GM19025 (cell line): ENCODE results near the gene WNK1.

Experiments used
- ATAC-seq: cut with Tn5 transposase; IDR thresholded peaks from one replicate; pipeline ENCODE4 v1.9.1; 2021; ENCODE audit warnings: mild to moderate bottlenecking, low read depth, moderate library complexity; ENCODE audit not compliant: unreplicated experiment

WNK1 gene

GRCh38 chr12:851343-851742 lies 99.0 kb downstream of the WNK1 start:
- no peak for ATAC-seq

- ATAC-seq: no peak
Measured at GRCh38 chr12:851913-852312, 99.5 kb downstream of the WNK1 start.

DNA sequence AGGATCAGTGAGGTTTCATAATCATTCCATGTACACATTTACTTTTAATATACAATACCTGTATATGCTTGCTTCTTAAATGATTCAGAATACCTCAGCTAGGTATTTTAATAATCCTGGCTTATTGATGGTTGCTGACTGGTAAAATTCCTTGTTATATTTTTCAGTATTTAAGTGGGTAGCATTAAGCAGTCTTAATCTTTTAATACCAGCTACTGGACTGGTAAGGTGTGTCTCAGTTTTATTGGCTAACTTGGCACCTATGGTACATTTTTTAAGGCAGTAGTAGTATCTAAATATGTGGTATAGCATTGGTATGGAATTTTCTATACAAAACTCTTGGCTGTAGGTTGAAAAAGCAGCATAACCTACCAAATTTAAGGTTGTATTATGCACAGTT lies 100.5 kb downstream of the WNK1 start:
- no peak for ATAC-seq

GRCh38 chr12:857611-858010 lies 105.2 kb downstream of the WNK1 start:
- no peak for ATAC-seq

DNA sequence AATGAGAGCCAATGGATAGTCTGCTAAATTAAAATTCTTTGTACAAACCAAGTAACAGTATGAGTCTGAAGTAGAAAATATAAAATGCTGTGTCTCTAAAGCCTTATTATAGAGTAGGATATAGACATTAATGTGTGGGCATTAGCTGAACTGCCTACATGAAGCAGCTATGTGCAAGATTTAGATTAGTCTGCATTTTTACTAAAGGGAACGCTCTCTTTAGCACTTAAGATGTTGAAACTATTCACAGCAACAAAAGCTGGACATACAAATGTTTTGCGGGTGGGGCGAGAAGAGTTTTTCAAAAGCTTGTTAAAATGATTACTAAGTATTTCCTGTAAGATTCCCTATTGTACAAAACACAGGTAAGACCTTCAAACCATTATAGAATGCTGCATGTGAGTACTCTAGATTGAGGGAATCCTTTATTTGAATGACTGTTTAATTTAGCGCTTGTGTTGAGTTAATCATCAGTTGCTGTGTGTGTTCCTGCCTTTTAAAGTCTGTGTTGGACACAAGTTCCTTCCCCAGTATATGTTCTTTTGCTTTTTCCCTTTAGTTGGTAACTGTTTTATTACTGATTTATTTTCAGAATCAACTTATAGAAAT lies 110.0 kb downstream of the WNK1 start:
- no peak for ATAC-seq

- ATAC-seq: no peak
Measured at GRCh38 chr12:863285-863684, 110.9 kb downstream of the WNK1 start.

DNA sequence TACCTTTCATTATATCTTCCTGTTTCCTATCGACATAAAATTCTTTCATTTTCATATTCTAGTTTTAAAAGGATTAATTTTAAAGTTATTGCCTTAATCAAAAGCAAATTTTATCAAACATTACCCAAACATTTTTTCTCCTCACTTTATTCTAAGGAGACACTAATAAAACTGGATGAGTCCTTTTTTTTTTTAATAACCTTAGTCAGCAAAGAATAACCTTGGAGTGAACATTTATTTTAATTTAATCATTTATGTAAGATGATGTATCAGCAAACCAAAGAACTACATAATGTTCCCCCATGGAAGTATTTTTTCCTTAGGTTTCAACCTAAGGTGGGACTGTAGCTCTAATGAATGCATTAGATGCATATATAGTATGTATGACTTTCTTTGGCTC lies 113.2 kb downstream of the WNK1 start:
- no peak for ATAC-seq

GRCh38 chr12:867905-868304 lies 115.5 kb downstream of the WNK1 start:
- no peak for ATAC-seq

DNA sequence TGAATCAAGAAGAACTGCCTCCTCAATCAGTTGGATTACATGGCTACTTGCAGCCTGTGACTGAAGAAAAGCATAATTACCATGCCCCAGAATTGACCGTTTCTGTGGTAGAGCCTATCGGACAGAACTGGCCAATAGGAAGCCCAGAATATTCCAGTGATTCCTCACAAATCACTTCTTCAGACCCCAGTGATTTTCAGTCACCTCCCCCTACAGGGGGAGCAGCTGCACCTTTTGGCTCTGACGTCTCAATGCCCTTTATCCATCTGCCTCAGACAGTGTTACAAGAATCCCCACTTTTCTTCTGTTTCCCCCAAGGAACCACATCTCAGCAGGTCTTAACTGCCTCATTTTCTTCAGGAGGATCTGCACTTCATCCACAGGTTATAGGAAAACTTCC lies 116.3 kb downstream of the WNK1 start:
- ATAC-seq: no peak

DNA sequence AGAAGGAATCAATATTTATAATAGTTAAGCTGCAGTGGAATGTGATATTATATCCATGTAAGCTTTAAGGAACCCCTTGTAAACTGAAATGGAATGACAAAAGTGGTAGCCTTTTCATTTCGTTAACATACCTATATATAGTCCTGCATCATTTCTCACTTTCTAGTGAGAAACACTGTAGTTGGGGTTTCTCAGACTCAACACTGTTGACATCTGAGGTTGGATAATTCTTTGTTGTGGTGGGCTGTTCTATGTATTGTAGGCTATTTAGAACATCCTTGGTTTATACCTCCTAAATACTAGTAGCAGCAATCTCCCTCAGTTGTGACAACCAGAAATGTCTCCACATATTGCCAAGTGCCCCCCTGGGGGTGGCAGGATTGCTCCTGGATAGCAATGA lies 118.0 kb downstream of the WNK1 start:
- ATAC-seq: no peak

DNA sequence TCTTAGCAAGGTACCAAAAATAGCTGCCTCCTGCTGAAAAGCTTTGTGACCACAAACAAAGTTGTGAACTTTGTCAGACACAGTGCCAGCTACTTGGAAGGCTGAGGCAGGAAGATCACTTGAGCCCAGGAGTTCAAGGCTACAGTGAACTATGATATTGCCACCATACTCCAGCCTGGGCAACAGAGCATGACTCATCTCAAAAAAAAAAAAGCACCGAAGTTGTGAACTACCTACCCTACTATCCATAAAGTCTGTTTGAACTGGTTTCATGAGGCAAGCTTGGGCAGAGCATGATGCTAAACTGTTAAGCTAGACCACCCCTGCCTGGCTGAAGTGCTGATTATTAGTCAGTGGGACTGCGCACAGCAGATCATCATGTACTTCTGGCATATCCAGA lies 121.6 kb downstream of the WNK1 start:
- ATAC-seq: no peak

DNA sequence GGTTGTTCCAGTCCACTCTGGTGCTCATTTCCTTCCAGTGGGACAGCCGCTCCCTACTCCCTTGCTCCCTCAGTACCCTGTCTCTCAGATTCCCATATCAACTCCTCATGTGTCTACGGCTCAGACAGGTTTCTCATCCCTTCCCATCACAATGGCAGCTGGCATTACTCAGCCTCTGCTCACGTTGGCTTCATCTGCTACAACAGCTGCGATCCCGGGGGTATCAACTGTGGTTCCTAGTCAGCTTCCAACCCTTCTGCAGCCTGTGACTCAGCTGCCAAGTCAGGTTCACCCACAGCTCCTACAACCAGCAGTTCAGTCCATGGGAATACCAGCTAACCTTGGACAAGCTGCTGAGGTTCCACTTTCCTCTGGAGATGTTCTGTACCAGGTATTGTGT lies 127.3 kb downstream of the WNK1 start:
- ATAC-seq: no peak

- no peak for ATAC-seq
Measured at GRCh38 chr12:880656-881055, 128.3 kb downstream of the WNK1 start.

GRCh38 chr12:884746-885414 lies 132.5 kb downstream of the WNK1 start:
- no peak for ATAC-seq

DNA sequence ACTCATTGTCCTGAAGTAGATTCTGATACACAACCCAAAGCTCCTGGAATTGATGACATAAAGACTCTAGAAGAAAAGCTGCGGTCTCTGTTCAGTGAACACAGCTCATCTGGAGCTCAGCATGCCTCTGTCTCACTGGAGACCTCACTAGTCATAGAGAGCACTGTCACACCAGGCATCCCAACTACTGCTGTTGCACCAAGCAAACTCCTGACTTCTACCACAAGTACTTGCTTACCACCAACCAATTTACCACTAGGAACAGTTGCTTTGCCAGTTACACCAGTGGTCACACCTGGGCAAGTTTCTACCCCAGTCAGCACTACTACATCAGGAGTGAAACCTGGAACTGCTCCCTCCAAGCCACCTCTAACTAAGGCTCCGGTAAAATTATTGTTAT lies 133.3 kb downstream of the WNK1 start:
- no peak for ATAC-seq

DNA sequence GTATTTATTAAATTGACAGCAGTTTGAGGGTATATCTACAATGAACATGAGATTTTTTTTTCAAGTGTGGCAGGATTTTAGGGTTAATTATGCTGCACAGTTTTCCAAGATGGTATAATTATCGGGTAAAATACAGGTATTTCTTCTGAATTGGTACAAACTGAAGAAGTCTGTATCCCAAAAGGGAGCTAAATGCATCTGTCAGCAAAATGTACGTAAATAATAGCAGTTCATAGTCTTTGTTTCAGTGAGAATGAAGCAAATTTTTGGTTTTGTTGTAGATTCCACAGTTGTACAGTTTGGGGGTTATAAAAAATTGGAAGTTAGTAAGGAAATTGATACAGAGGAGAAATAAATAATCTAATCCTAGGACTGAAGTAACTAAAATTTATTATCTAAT lies 133.8 kb downstream of the WNK1 start:
- ATAC-seq: no peak

DNA sequence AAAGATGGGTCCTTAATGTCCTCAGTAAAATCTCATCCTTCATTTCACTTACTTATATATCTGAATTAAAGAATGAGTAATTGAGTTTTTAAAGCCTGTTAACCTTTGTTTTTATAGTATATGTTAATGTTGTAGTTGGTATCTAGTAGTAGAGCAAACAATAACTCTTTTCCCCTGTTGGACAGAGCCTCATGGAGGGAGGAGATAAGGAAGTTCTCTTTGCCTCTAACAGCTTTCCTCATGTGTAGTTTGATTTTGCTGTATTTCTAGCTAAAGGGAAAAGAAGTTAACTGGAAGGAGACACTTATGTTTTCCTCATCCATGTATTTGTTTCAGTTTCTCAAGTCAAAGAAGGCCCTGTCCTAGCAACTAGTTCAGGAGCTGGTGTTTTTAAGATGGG lies 141.8 kb downstream of the WNK1 start:
- no peak for ATAC-seq

GRCh38 chr12:896031-896430 lies 143.7 kb downstream of the WNK1 start:
- no peak for ATAC-seq

GRCh38 chr12:897386-897785 lies 145.0 kb downstream of the WNK1 start:
- no peak for ATAC-seq

DNA sequence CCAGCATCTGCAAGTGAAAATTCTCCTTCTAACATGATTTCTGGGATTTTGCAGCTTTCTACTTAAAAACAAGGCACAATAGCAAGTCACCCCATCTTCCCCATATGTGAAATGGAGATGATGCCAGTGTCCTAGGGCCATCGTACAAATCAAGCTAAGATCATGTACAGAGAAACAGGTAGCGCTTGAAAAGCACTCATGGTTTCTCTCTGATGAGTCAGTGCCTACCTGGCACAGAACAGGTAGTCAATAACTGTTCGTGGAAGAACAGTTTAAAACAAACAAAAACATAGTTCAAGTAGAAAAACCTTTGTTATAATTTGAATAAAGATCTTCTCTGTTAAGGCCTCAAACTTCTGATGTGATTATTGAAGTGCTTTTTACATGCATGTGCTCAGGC lies 150.2 kb downstream of the WNK1 start:
- no peak for ATAC-seq

DNA sequence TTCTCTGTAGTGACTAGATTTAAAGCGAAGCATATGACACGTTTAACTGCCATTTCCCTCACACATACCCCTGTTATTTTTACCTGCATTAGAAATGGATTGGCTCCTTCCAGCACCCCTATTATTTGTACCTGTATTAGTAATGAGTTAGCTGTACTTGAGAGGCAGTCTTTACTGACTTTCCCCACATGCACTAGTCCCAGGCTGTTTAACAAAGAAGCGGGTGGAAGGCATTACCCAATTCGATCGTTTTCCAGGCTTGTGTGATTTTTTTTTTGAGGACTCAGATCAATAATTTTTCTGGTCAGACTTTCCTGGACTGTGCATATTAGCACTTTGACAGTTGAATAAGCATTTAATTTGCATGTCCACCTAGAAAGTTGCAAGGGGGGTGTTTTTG lies 150.7 kb downstream of the WNK1 start:
- no peak for ATAC-seq

- no peak for ATAC-seq
Measured at GRCh38 chr12:904010-904414, 151.6 kb downstream of the WNK1 start.
